PFSK-1 (cell line): ENCODE data around the gene CLIP4.

Experiments used
- POLR2AphosphoS5 ChIP-seq: IDR thresholded peaks from 2 replicates; pipeline ENCODE4 v1.6.1; 2012; ENCODE audit warnings: low read depth, mild to moderate bottlenecking, control low read depth, low read length, moderate library complexity
- REST ChIP-seq, 2 experiments: IDR thresholded peaks; 2 replicates each; pipeline versions ENCODE4 v1.6.1 to v1.8.0; 2011 to 2012; ENCODE audit warnings: low read depth in 2 of 2, low read length in 2 of 2, control low read depth in 1 of 2, inconsistent platforms in 1 of 2, mild to moderate bottlenecking in 1 of 2, moderate library complexity in 1 of 2; ENCODE audit not compliant: insufficient read depth in 1 of 2
- SIN3A ChIP-seq: IDR thresholded peaks from 2 replicates; pipeline ENCODE4 v1.6.1; 2012; ENCODE audit warnings: mild to moderate bottlenecking, low read length, moderate library complexity, borderline replicate concordance; ENCODE audit not compliant: insufficient read depth
- TAF1 ChIP-seq: IDR thresholded peaks from 2 replicates; pipeline ENCODE4 v1.6.1; 2012; ENCODE audit warnings: low read length, control low read depth, borderline replicate concordance; ENCODE audit not compliant: insufficient read depth

GRCh38 chr2:29113891-29114321 is 1.3 kb upstream of the CLIP4 start:
- TF ChIP-seq TAF1 (no peak), SIN3A (no peak), POLR2AphosphoS5 (no peak), REST (IDR thresholded peaks at IDR 0.05; ENCODE audit: insufficient read depth in 1 of 2, low read depth in 2 of 2, low read length in 2 of 2) (no peak)
